Measurements from ENCODE around the gene RFTN1.

RFTN1 gene

DNA sequence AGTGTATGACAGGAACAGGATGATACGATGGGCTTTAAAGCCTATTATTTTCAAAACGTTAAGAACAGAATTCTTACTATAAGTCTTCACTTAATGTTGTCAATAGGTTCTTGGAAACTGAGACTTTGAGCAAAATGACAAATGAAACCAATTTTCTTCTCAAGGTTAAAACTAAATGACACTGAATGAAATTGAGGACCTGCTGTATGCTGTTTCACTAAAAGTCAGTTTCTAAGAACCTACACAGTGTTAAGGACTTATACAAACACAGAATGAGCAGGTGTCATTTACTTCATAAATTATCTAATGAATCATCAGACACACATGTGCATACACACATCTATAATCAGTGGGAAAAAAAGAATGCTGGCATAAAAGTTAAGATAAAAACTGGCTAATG lies 106.9 kb downstream of the RFTN1 start:
- TF ChIP-seq EZH2 (IDR thresholded peaks at IDR 0.05) (no peak), FOXP2 (optimal IDR thresholded peaks at IDR 0.05; ENCODE audit: control extremely low read depth, extremely low read length, insufficient read depth) (no peak), POLR2AphosphoS5 (IDR thresholded peaks at IDR 0.05; ENCODE audit: borderline replicate concordance, low read depth, low read length) (no peak)

DNA sequence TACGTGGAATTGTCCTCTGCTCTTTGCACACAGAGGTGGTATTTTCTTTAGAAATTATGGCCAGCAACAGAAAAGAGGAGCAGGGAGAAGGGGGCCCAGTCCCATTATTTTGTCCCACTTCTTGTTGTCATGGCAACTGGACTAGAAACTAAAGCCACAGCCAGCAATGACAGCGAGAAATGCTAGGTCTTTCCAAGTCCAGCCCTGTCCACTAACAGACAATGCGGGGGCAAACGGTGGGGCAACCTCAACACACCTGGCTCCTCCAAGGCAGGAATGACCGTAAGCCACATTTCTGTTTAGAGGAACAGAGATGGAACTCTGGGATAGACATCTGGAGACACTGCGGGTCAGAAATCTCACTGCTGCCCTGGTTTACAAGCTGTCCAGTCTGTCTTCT lies 107.3 kb downstream of the RFTN1 start:
- no peak for DNase-seq (ENCODE audit: low read depth, low spot score)
- Histone ChIP-seq H3K9me3 (ENCODE audit: low read depth, low read length) (no peaks in the 10 kb centered on the region), H3K27ac (no peak overlapping the region), H3K9ac (ENCODE audit: insufficient read length) (no peak overlapping the region), H3K4me3 (no peak overlapping the region), H3K36me3 (ENCODE audit: insufficient read depth, low read length) (no peaks in the 10 kb centered on the region)
- TF ChIP-seq FOXP2 (optimal IDR thresholded peaks at IDR 0.05; ENCODE audit: control extremely low read depth, extremely low read length, insufficient read depth), result no peak
- TF ChIP-seq POLR2AphosphoS5 (IDR thresholded peaks at IDR 0.05; ENCODE audit: borderline replicate concordance, low read depth, low read length), result no peak
- no peak for TF ChIP-seq EZH2 (IDR thresholded peaks at IDR 0.05)

More for the DNA sequence above, 106.9 kb downstream of the RFTN1 start:
- no peaks in the 10 kb centered on the region for H3K36me3 ChIP-seq (ENCODE audit: insufficient read depth, low read length)
- DNase-seq (ENCODE audit: low read depth, low spot score), result no peak
- H3K9ac ChIP-seq (ENCODE audit: insufficient read length), result no peak overlapping the region
- no peaks in the 10 kb centered on the region for H3K9me3 ChIP-seq (ENCODE audit: low read depth, low read length)
- no peak overlapping the region for H3K27ac ChIP-seq
- H3K4me3 ChIP-seq, result no peak overlapping the region

DNA sequence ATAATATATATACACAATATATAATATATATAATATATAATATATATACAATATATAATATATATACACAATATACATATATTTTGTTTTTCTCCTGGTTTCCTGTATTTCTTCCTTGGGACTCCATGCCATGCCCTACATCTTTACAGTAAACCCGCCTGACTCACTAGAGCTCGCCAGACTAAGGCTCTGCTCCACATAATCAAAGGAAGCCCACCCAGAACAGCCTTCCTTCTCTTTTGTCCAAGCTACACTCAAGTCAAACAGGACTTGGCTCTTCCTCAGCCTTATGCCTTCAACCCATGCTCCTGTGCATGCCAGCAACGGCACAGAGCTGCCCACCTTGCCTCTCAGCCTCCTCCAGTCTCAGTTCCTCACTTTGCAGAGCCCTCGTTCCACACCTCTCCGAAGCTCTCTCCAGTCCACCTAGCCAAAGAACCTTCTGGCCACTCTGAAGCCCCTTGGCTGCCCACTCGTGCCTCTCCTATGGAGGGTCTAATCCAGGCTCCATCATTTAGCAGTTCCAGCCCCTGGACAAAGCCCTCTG lies 109.1 kb downstream of the RFTN1 start:
- TF ChIP-seq EZH2 (IDR thresholded peaks at IDR 0.05), result no peak
- TF ChIP-seq FOXP2 (optimal IDR thresholded peaks at IDR 0.05; ENCODE audit: control extremely low read depth, extremely low read length, insufficient read depth), result no peak
- TF ChIP-seq POLR2AphosphoS5 (IDR thresholded peaks at IDR 0.05; ENCODE audit: borderline replicate concordance, low read depth, low read length), result no peak
- DNase-seq (ENCODE audit: low read depth, low spot score), result no peak
- Histone ChIP-seq H3K4me3 (no peak overlapping the region), H3K27ac (no peak overlapping the region), H3K9me3 (ENCODE audit: low read depth, low read length) (no peaks in the 10 kb centered on the region), H3K36me3 (ENCODE audit: insufficient read depth, low read length) (no peaks in the 10 kb centered on the region), H3K9ac (ENCODE audit: insufficient read length) (no peak overlapping the region)

DNA sequence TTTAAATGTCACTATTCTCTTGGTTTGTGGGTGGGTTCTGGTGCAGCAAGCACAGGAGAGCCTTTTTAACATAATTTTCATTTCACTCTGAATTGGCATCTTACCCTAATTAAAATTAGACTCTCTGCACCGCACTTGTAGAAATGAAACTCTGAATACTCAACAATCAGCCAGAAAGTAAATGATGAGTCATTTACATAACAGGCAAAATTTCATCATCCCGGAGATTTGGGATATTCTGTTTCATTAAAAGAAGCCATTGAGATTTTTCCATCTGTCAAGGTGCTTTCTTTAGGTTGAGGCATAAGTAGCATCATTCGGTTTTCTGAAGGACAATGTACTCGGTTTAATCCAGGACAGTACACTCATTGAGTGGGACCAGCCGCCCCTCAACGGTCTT lies 111.0 kb downstream of the RFTN1 start:
- no peak for TF ChIP-seq POLR2AphosphoS5 (IDR thresholded peaks at IDR 0.05; ENCODE audit: borderline replicate concordance, low read depth, low read length)
- Histone ChIP-seq H3K27ac (no peak overlapping the region), H3K9me3 (ENCODE audit: low read depth, low read length) (no peaks in the 10 kb centered on the region), H3K9ac (ENCODE audit: insufficient read length) (no peak overlapping the region), H3K4me3 (no peak overlapping the region), H3K36me3 (ENCODE audit: insufficient read depth, low read length) (no peaks in the 10 kb centered on the region)
- DNase-seq (ENCODE audit: low read depth, low spot score), result no peak

DNA sequence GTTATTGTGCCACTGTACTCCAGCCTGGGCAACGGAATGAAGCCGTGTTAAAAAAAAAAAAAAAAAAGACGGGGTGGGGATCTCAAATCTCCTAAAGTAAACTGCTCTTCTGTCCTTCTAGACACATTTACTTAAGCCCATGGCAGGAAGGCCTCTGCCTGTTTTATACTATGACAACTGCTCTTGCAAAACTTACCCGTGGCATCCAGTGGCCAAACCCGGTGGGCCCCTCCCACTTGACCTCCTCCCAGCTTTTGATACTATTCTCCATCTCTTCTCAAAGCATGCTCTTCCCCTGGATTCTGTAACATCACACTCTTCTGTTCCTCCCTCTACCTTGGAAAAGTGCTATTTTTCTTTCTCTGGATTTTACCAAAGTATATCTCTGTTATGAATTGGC lies 112.2 kb downstream of the RFTN1 start:
- TF ChIP-seq POLR2AphosphoS5 (IDR thresholded peaks at IDR 0.05; ENCODE audit: borderline replicate concordance, low read depth, low read length), result no peak
- TF ChIP-seq FOXP2 (optimal IDR thresholded peaks at IDR 0.05; ENCODE audit: control extremely low read depth, extremely low read length, insufficient read depth), result no peak
- no peak for TF ChIP-seq EZH2 (IDR thresholded peaks at IDR 0.05)
- H3K9me3 ChIP-seq (ENCODE audit: low read depth, low read length), result no peaks in the 10 kb centered on the region
- no peak overlapping the region for H3K4me3 ChIP-seq
- H3K36me3 ChIP-seq (ENCODE audit: insufficient read depth, low read length), result no peaks in the 10 kb centered on the region
- H3K9ac ChIP-seq (ENCODE audit: insufficient read length), result no peak overlapping the region
- H3K27ac ChIP-seq, result no peak overlapping the region
- DNase-seq (ENCODE audit: low read depth, low spot score), result no peak

DNA sequence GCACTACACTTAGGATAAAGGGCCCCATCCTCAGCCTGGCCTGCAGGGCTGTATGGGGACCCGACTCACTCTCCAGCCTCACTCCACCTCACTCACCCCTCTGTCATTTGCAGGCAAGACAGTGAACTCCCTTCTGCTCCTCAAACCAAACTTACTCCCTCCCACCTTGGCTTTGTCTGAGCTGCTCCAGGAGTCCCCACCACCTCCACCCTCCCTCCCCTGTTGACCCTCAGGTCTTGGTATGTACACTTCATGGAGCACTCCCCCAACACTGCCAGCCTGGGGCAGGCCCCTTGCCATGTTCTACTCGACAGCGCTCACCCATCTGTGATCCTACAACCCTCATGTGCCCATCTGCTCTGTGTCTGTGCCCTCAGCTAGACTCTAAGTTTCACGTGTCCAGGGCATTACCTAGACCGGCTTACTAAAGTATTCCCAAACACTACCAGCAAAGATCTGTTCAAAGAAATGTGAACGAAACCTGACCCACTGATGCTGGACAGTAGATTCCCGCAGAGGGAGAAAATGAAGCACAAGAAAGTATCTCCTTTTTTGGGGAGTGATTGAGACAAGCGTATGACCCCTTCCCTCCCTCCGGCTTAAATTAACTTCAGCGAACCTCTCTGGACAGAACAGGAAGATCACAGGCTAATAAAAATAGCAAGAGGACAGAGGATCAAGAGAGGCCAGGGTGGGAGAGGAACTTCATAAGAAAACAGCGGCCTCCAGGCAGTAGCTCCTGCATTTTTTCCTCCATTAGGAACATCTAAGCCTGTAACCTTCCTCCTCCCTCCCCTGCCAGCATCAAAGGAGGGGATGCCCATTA lies 113.2 kb downstream of the RFTN1 start:
- no peak for TF ChIP-seq POLR2AphosphoS5 (IDR thresholded peaks at IDR 0.05; ENCODE audit: borderline replicate concordance, low read depth, low read length)
- H3K9me3 ChIP-seq (ENCODE audit: low read depth, low read length), result no peaks in the 10 kb centered on the region
- H3K4me3 ChIP-seq, result no peak overlapping the region
- H3K27ac ChIP-seq, result no peak overlapping the region
- DNase-seq (ENCODE audit: low read depth, low spot score), result no peak
- H3K36me3 ChIP-seq (ENCODE audit: insufficient read depth, low read length), result no peaks in the 10 kb centered on the region
- H3K9ac ChIP-seq (ENCODE audit: insufficient read length), result no peak overlapping the region

DNA sequence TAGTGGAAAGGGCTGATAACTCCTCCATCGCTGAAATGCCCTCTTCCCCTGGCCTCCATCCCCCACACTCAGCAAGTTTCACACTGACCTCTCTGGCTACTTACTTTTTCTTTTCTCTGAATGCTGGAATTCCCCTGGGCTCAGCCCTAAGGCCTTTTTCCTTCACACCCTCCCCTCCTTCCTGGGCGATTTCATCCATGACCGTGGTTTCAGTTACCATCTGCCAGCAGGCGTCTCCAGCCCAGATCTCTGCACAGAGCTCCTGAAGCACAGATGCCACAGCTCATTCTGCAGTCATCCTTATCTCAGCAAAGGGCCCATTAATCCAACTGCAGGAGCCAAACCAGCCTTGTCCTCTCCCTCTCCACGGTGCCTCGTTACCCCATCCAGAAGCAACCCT lies 114.0 kb downstream of the RFTN1 start:
- no peaks in the 10 kb centered on the region for H3K9me3 ChIP-seq (ENCODE audit: low read depth, low read length)
- no peak for DNase-seq (ENCODE audit: low read depth, low spot score)
- H3K36me3 ChIP-seq (ENCODE audit: insufficient read depth, low read length), result no peaks in the 10 kb centered on the region
- no peak overlapping the region for H3K27ac ChIP-seq
- TF ChIP-seq EZH2 (IDR thresholded peaks at IDR 0.05) (no peak), POLR2AphosphoS5 (IDR thresholded peaks at IDR 0.05; ENCODE audit: borderline replicate concordance, low read depth, low read length) (no peak), FOXP2 (optimal IDR thresholded peaks at IDR 0.05; ENCODE audit: control extremely low read depth, extremely low read length, insufficient read depth) (no peak)
- H3K4me3 ChIP-seq, result no peak overlapping the region
- H3K9ac ChIP-seq (ENCODE audit: insufficient read length), result no peak overlapping the region

DNA sequence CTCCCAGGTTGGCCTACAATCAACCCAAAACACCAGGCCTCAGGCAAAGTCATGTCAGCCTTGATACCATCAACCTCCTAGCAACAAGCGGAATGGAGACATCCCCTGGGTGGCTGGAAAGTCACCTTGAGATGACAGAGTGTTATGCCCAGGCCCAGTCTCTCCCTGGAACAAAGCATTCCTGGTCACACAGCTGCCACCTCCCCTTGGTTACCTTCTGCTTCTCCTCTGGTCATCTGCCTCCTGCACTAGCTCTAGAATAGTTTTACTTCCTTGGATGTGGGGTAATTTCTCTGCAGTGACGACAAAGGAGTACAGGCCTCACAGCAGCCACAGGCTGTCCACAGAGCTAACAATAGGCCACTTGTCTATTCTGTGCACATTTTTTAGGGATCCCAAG lies 114.9 kb downstream of the RFTN1 start:
- no peak for DNase-seq (ENCODE audit: low read depth, low spot score)
- no peak overlapping the region for H3K4me3 ChIP-seq
- no peak for TF ChIP-seq POLR2AphosphoS5 (IDR thresholded peaks at IDR 0.05; ENCODE audit: borderline replicate concordance, low read depth, low read length)
- TF ChIP-seq FOXP2 (optimal IDR thresholded peaks at IDR 0.05; ENCODE audit: control extremely low read depth, extremely low read length, insufficient read depth), result no peak
- H3K9ac ChIP-seq (ENCODE audit: insufficient read length), result no peak overlapping the region
- no peak overlapping the region for H3K27ac ChIP-seq
- H3K9me3 ChIP-seq (ENCODE audit: low read depth, low read length), result no peaks in the 10 kb centered on the region
- H3K36me3 ChIP-seq (ENCODE audit: insufficient read depth, low read length), result no peaks in the 10 kb centered on the region

DNA sequence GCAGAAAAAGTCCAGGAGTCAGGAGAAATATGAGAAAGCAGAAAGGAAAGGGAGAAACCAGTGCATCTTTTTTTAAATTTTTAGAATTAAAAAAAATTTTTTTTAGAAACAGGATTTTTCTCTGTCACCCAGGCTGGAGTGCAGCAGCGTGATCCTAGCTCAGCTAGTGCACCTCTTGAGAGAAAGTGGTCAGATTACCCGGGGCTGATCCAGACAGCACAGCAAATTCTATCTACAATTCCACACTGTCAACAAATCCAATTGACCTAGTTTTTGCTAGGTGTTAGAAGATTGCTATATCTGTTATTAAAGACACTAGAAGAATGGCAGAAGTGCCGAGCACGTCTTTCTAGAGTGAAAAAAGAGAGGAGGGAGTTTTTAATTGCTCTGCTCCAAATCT lies 117.3 kb downstream of the RFTN1 start:
- Histone ChIP-seq H3K27ac (no peak overlapping the region), H3K36me3 (ENCODE audit: insufficient read depth, low read length) (no peaks in the 10 kb centered on the region), H3K9ac (ENCODE audit: insufficient read length) (no peak overlapping the region), H3K9me3 (ENCODE audit: low read depth, low read length) (no peaks in the 10 kb centered on the region), H3K4me3 (no peak overlapping the region)
- no peak for DNase-seq (ENCODE audit: low read depth, low spot score)
- TF ChIP-seq FOXP2 (optimal IDR thresholded peaks at IDR 0.05; ENCODE audit: control extremely low read depth, extremely low read length, insufficient read depth) (no peak), POLR2AphosphoS5 (IDR thresholded peaks at IDR 0.05; ENCODE audit: borderline replicate concordance, low read depth, low read length) (no peak), EZH2 (IDR thresholded peaks at IDR 0.05) (no peak)
